ENCODE data around the gene ZNF487.

GRCh38 chr10:43401627-43402026 lies 35.3 kb upstream of the ZNF487 start:
- TF ChIP-seq CTCF (conservative IDR thresholded peaks at IDR 0.05; ENCODE audit: low read depth, low read length) (no peak), POLR2A (IDR thresholded peaks at IDR 0.05; ENCODE audit: low read depth, low read length) (no peak), MAZ (IDR thresholded peaks at IDR 0.05; ENCODE audit: borderline replicate concordance, low read depth, low read length) (no peak)

All from IMR-90 (cell line).